ENCODE measurements around the gene CTDSP2.

- TF ChIP-seq MYC (IDR thresholded peaks at IDR 0.05; ENCODE audit: borderline replicate concordance, low read length) (no peak), CTCF (IDR thresholded peaks at IDR 0.05) (no peak), HMGXB4 (CRISPR knock-in tag; IDR thresholded peaks at IDR 0.05; ENCODE audit: borderline replicate concordance) (no peak), JUN (IDR thresholded peaks at IDR 0.05) (no peak), POLR2A (IDR thresholded peaks at IDR 0.05; ENCODE audit: low read length) (no peak), SMC3 (IDR thresholded peaks at IDR 0.05) (no peak), BCL3 (IDR thresholded peaks at IDR 0.05) (no peak), USF2 (IDR thresholded peaks at IDR 0.05) (no peak), CHD4 (IDR thresholded peaks at IDR 0.05; ENCODE audit: borderline replicate concordance) (no peak), NR3C1 (IDR thresholded peaks at IDR 0.05) (no peak), CBX2 (IDR thresholded peaks at IDR 0.05; ENCODE audit: borderline replicate concordance, low read depth) (no peak)
Measured at GRCh38 chr12:57840726-57841125, 5.8 kb downstream of the CTDSP2 start.
